Mucosa of descending colon (tissue), 3 donors: ENCODE results near the gene ANKH. TPM values are rescaled to one million over a fixed set of nuclear protein-coding genes. Genes with fewer than 3 reads are reported as not detected.
A peak's percentile ranks its signal among the peaks of the same experiment; 100 is the strongest.

Source experiments
- ATAC-seq: fragments of 200-7000 bp; cut with Tn5 transposase; one replicate; pipeline ENCODE4 v1.9.1; 2020; ENCODE audit warnings: mild to moderate bottlenecking, moderate library complexity
- DNase-seq, 3 donors: peaks; one replicate each; pipeline ENCODE4 v3.0.0-alpha.2; 2020
- H3K36me3 ChIP-seq: fragments of 200-600 bp; one replicate; pipeline ENCODE4 v1.8.0; 2021; ENCODE audit warnings: low read depth, mild to moderate bottlenecking
- H3K4me1 ChIP-seq: fragments of 200-600 bp; one replicate; pipeline ENCODE4 v1.8.0; 2021; ENCODE audit warnings: low read depth, mild to moderate bottlenecking
- H3K4me3 ChIP-seq: fragments of 200-600 bp; one replicate; pipeline ENCODE4 v1.8.0; 2021; ENCODE audit warnings: mild to moderate bottlenecking
- H3K9me3 ChIP-seq: fragments of 200-600 bp; one replicate; pipeline ENCODE4 v1.8.0; 2021; ENCODE audit warnings: mild to moderate bottlenecking
- CTCF ChIP-seq: fragments of 200-600 bp; IDR thresholded peaks from one replicate; pipeline ENCODE4 v1.8.0; 2022; ENCODE audit warnings: antibody characterized with exemption, mild to moderate bottlenecking
- intact Hi-C, 2 donors: fragments of 100-400 bp; cut with DNase I in 1 of 2; cut with micrococcal nuclease in 1 of 2; formaldehyde crosslinking; loops; one replicate each; pipeline versions ENCODE4 v1.11.0 to v1.11.1; 2022; cut with DNase I, micrococcal nuclease
- total RNA-seq, 3 donors: library from RNA; stranded (reverse); fragmentation: NEBNext Ultra II Directional in 2 of 3; extraction: Animal tissue kit (Norgen Biotek cat#: 25700) in 2 of 3; gene quantifications; one replicate each; pipeline versions ENCODE4 v1.2.1 to v1.2.4, GENCODE V29; 2021 to 2023
- donor health status: DM: no; HTN: no; CAD: no; lungs with moderate emphysema.
- donor health status: DM: no; HTN: no; CAD: no.
- donor health status: DM: no; HTN: yes; CAD: no.

The ANKH gene
- total RNA-seq, 3 donors from 2014 or later = 85.4 to 177 (median 105) TPM

GRCh38 chr5:14876095-14876494 lies 4.5 kb upstream of the ANKH start:
- no peak for ATAC-seq

GRCh38 chr5:14873790-14874189 lies 2.2 kb upstream of the ANKH start:
- H3K9me3 ChIP-seq = no peaks in the 10 kb centered on the region
- ATAC-seq (no peak), DNase-seq (no peak)
- no peak overlapping the region for H3K4me3 ChIP-seq
- no peaks in the 10 kb centered on the region for H3K36me3 ChIP-seq
- TF ChIP-seq CTCF = no peak
- intact Hi-C loops = no loop called here
- H3K4me1 ChIP-seq = peaks cover 14% of the 10 kb centered on the region

More at GRCh38 chr5:14876095-14876494, 4.5 kb upstream of the ANKH start:
- intact Hi-C loops = no loop called here
- TF ChIP-seq CTCF = no peak
- Histone ChIP-seq H3K36me3 (no peaks in the 10 kb centered on the region), H3K4me3 (no peak overlapping the region), H3K9me3 (no peaks in the 10 kb centered on the region), H3K4me1 (no peaks in the 10 kb centered on the region)
- DNase-seq = no peak

- intact Hi-C loops = no loop called here
- no peak for TF ChIP-seq CTCF
- ATAC-seq (no peak), DNase-seq (peak in 1 of 3 donors; percentile 23)
- H3K36me3 ChIP-seq = no peaks in the 10 kb centered on the region
- H3K9me3 ChIP-seq = no peaks in the 10 kb centered on the region
- H3K4me1 ChIP-seq = peaks cover 18% of the 10 kb centered on the region
- no peak overlapping the region for H3K4me3 ChIP-seq
Measured at GRCh38 chr5:14873093-14873492, 1.5 kb upstream of the ANKH start.

- H3K36me3 ChIP-seq = no peaks in the 10 kb centered on the region
- ATAC-seq (peak; percentile 53), DNase-seq (peak; percentile 82 to 84 (median 82))
- H3K4me1 ChIP-seq = peaks cover 18% of the 10 kb centered on the region
- peak overlapping the region; percentile 46 for H3K4me3 ChIP-seq
- intact Hi-C loops = no loop called here
- TF ChIP-seq CTCF = no peak
- H3K9me3 ChIP-seq = no peaks in the 10 kb centered on the region
Measured at GRCh38 chr5:14872070-14872989, 752 bp upstream of the ANKH start.

- no peak for TF ChIP-seq CTCF
- DNase-seq (peak; percentile 57 to 69 (median 63)), ATAC-seq (peak; percentile 2)
- Histone ChIP-seq H3K36me3 (no peaks in the 10 kb centered on the region), H3K4me1 (peaks cover 18% of the 10 kb centered on the region), H3K4me3 (peak overlapping the region; percentile 59), H3K9me3 (no peaks in the 10 kb centered on the region)
- intact Hi-C loops = no loop called here
Measured at GRCh38 chr5:14870337-14871213, 1.0 kb downstream of the ANKH start.
